ENCODE measurements around the gene FOXP1.

Gene FOXP1

GRCh38 chr3:71152892-71153265 lies 430.6 kb downstream of the FOXP1 start:
- Histone ChIP-seq H3K36me3 (ENCODE audit: control insufficient read depth, insufficient read depth, low read length) (no peaks in the 10 kb centered on the region), H3K9me3 (ENCODE audit: control insufficient read depth, insufficient read depth, low read length) (no peaks in the 10 kb centered on the region), H3K27me3 (ENCODE audit: control insufficient read depth, insufficient read depth, low read length) (no peaks in the 10 kb centered on the region), H3K4me3 (ENCODE audit: low read depth, low read length) (no peak overlapping the region), H3K9ac (ENCODE audit: low read depth, low read length) (no peak overlapping the region), H3K4me1 (ENCODE audit: control insufficient read depth, insufficient read depth, low read length) (peaks cover 28% of the 10 kb centered on the region)

- Histone ChIP-seq H3K27me3 (ENCODE audit: control insufficient read depth, insufficient read depth, low read length) (no peaks in the 10 kb centered on the region), H3K36me3 (ENCODE audit: control insufficient read depth, insufficient read depth, low read length) (no peaks in the 10 kb centered on the region), H3K4me3 (ENCODE audit: low read depth, low read length) (no peak overlapping the region), H3K4me1 (ENCODE audit: control insufficient read depth, insufficient read depth, low read length) (peaks cover 28% of the 10 kb centered on the region), H3K9me3 (ENCODE audit: control insufficient read depth, insufficient read depth, low read length) (no peaks in the 10 kb centered on the region), H3K9ac (ENCODE audit: low read depth, low read length) (no peak overlapping the region)
These were observed 431.3 kb downstream of the FOXP1 start for GRCh38 chr3:71152039-71152891.

GRCh38 chr3:71149959-71150954 lies 433.3 kb downstream of the FOXP1 start:
- peaks cover 16% of the 10 kb centered on the region for H3K4me1 ChIP-seq (ENCODE audit: control insufficient read depth, insufficient read depth, low read length)
- no peak overlapping the region for H3K4me3 ChIP-seq (ENCODE audit: low read depth, low read length)
- no peaks in the 10 kb centered on the region for H3K36me3 ChIP-seq (ENCODE audit: control insufficient read depth, insufficient read depth, low read length)
- no peaks in the 10 kb centered on the region for H3K27me3 ChIP-seq (ENCODE audit: control insufficient read depth, insufficient read depth, low read length)
- no peak overlapping the region for H3K9ac ChIP-seq (ENCODE audit: low read depth, low read length)
- H3K9me3 ChIP-seq (ENCODE audit: control insufficient read depth, insufficient read depth, low read length): no peaks in the 10 kb centered on the region

- no peaks in the 10 kb centered on the region for H3K9me3 ChIP-seq (ENCODE audit: control insufficient read depth, insufficient read depth, low read length)
- H3K4me3 ChIP-seq (ENCODE audit: low read depth, low read length): no peak overlapping the region
- no peaks in the 10 kb centered on the region for H3K36me3 ChIP-seq (ENCODE audit: control insufficient read depth, insufficient read depth, low read length)
- no peak overlapping the region for H3K9ac ChIP-seq (ENCODE audit: low read depth, low read length)
- no peaks in the 10 kb centered on the region for H3K27me3 ChIP-seq (ENCODE audit: control insufficient read depth, insufficient read depth, low read length)
- H3K4me1 ChIP-seq (ENCODE audit: control insufficient read depth, insufficient read depth, low read length): peaks cover 16% of the 10 kb centered on the region
These were observed 435.0 kb downstream of the FOXP1 start for GRCh38 chr3:71148455-71149060.

GRCh38 chr3:71146673-71147072 lies 436.9 kb downstream of the FOXP1 start:
- Histone ChIP-seq H3K9me3 (ENCODE audit: control insufficient read depth, insufficient read depth, low read length) (no peaks in the 10 kb centered on the region), H3K4me1 (ENCODE audit: control insufficient read depth, insufficient read depth, low read length) (peaks cover 4% of the 10 kb centered on the region), H3K36me3 (ENCODE audit: control insufficient read depth, insufficient read depth, low read length) (no peaks in the 10 kb centered on the region), H3K4me3 (ENCODE audit: low read depth, low read length) (no peak overlapping the region), H3K27me3 (ENCODE audit: control insufficient read depth, insufficient read depth, low read length) (no peaks in the 10 kb centered on the region), H3K9ac (ENCODE audit: low read depth, low read length) (no peak overlapping the region)

GRCh38 chr3:71145954-71146353 lies 437.6 kb downstream of the FOXP1 start:
- peaks cover 3% of the 10 kb centered on the region for H3K4me1 ChIP-seq (ENCODE audit: control insufficient read depth, insufficient read depth, low read length)
- H3K9me3 ChIP-seq (ENCODE audit: control insufficient read depth, insufficient read depth, low read length): no peaks in the 10 kb centered on the region
- no peak overlapping the region for H3K4me3 ChIP-seq (ENCODE audit: low read depth, low read length)
- no peak overlapping the region for H3K9ac ChIP-seq (ENCODE audit: low read depth, low read length)
- no peaks in the 10 kb centered on the region for H3K36me3 ChIP-seq (ENCODE audit: control insufficient read depth, insufficient read depth, low read length)
- H3K27me3 ChIP-seq (ENCODE audit: control insufficient read depth, insufficient read depth, low read length): no peaks in the 10 kb centered on the region

GRCh38 chr3:71144525-71145253 lies 438.8 kb downstream of the FOXP1 start:
- H3K9ac ChIP-seq (ENCODE audit: low read depth, low read length): no peak overlapping the region
- H3K4me3 ChIP-seq (ENCODE audit: low read depth, low read length): no peak overlapping the region
- H3K9me3 ChIP-seq (ENCODE audit: control insufficient read depth, insufficient read depth, low read length): no peaks in the 10 kb centered on the region
- H3K27me3 ChIP-seq (ENCODE audit: control insufficient read depth, insufficient read depth, low read length): no peaks in the 10 kb centered on the region
- H3K4me1 ChIP-seq (ENCODE audit: control insufficient read depth, insufficient read depth, low read length): peaks cover 3% of the 10 kb centered on the region
- no peaks in the 10 kb centered on the region for H3K36me3 ChIP-seq (ENCODE audit: control insufficient read depth, insufficient read depth, low read length)

- H3K4me1 ChIP-seq (ENCODE audit: control insufficient read depth, insufficient read depth, low read length): peaks cover 3% of the 10 kb centered on the region
- no peak overlapping the region for H3K4me3 ChIP-seq (ENCODE audit: low read depth, low read length)
- no peak overlapping the region for H3K9ac ChIP-seq (ENCODE audit: low read depth, low read length)
- no peaks in the 10 kb centered on the region for H3K27me3 ChIP-seq (ENCODE audit: control insufficient read depth, insufficient read depth, low read length)
- no peaks in the 10 kb centered on the region for H3K36me3 ChIP-seq (ENCODE audit: control insufficient read depth, insufficient read depth, low read length)
- H3K9me3 ChIP-seq (ENCODE audit: control insufficient read depth, insufficient read depth, low read length): no peaks in the 10 kb centered on the region
These were observed 440.0 kb downstream of the FOXP1 start for GRCh38 chr3:71143493-71143892.

- H3K9me3 ChIP-seq (ENCODE audit: control insufficient read depth, insufficient read depth, low read length): no peaks in the 10 kb centered on the region
- H3K9ac ChIP-seq (ENCODE audit: low read depth, low read length): no peak overlapping the region
- no peak overlapping the region for H3K4me3 ChIP-seq (ENCODE audit: low read depth, low read length)
- H3K4me1 ChIP-seq (ENCODE audit: control insufficient read depth, insufficient read depth, low read length): peaks cover 3% of the 10 kb centered on the region
- H3K36me3 ChIP-seq (ENCODE audit: control insufficient read depth, insufficient read depth, low read length): no peaks in the 10 kb centered on the region
- no peaks in the 10 kb centered on the region for H3K27me3 ChIP-seq (ENCODE audit: control insufficient read depth, insufficient read depth, low read length)
These were observed 440.9 kb downstream of the FOXP1 start for GRCh38 chr3:71142441-71143161.

- no peaks in the 10 kb centered on the region for H3K9me3 ChIP-seq (ENCODE audit: control insufficient read depth, insufficient read depth, low read length)
- H3K4me3 ChIP-seq (ENCODE audit: low read depth, low read length): no peak overlapping the region
- H3K27me3 ChIP-seq (ENCODE audit: control insufficient read depth, insufficient read depth, low read length): no peaks in the 10 kb centered on the region
- H3K9ac ChIP-seq (ENCODE audit: low read depth, low read length): no peak overlapping the region
- no peaks in the 10 kb centered on the region for H3K36me3 ChIP-seq (ENCODE audit: control insufficient read depth, insufficient read depth, low read length)
- peaks cover 11% of the 10 kb centered on the region for H3K4me1 ChIP-seq (ENCODE audit: control insufficient read depth, insufficient read depth, low read length)
These were observed 443.1 kb downstream of the FOXP1 start for GRCh38 chr3:71140477-71140876.

All from iPS-15b (cell line).